ENCODE data around the gene IL12RB2.

Gene IL12RB2

GRCh38 chr1:67381154-67381553 lies 73.5 kb downstream of the IL12RB2 start:
- no peak for DNase-seq (ENCODE audit: low read depth, low spot score)
- no peak for TF ChIP-seq CTCF (IDR thresholded peaks at IDR 0.05; ENCODE audit: low read depth, low read length)
- in situ Hi-C loops (cut with HindIII; ENCODE audit: low sequenced_read_pairs) = no loop called here
- H3K4me3 ChIP-seq (ENCODE audit: low read depth, low read length) = no peak overlapping the region

- no peak for DNase-seq (ENCODE audit: low read depth, low spot score)
- in situ Hi-C loops (cut with HindIII; ENCODE audit: low sequenced_read_pairs) = no loop called here
- no peak overlapping the region for H3K4me3 ChIP-seq (ENCODE audit: low read depth, low read length)
- TF ChIP-seq CTCF (IDR thresholded peaks at IDR 0.05; ENCODE audit: low read depth, low read length) = no peak
Observed at GRCh38 chr1:67382292-67382691, 74.6 kb downstream of the IL12RB2 start.

- no peak for TF ChIP-seq CTCF (IDR thresholded peaks at IDR 0.05; ENCODE audit: low read depth, low read length)
- in situ Hi-C loops (cut with HindIII; ENCODE audit: low sequenced_read_pairs) = no loop called here
Observed at GRCh38 chr1:67383999-67384638, 76.4 kb downstream of the IL12RB2 start.

GRCh38 chr1:67390041-67390887 lies 82.6 kb downstream of the IL12RB2 start:
- peak; percentile 96 for DNase-seq (ENCODE audit: low read depth, low spot score)
- no peak overlapping the region for H3K4me3 ChIP-seq (ENCODE audit: low read depth, low read length)
- no peak for TF ChIP-seq CTCF (IDR thresholded peaks at IDR 0.05; ENCODE audit: low read depth, low read length)
- in situ Hi-C loops (cut with HindIII; ENCODE audit: low sequenced_read_pairs) = no loop called here

More at GRCh38 chr1:67383999-67384638, 76.4 kb downstream of the IL12RB2 start:
- no peak for DNase-seq (ENCODE audit: low read depth, low spot score)
- no peak overlapping the region for H3K4me3 ChIP-seq (ENCODE audit: low read depth, low read length)

GRCh38 chr1:67393240-67393639 lies 85.6 kb downstream of the IL12RB2 start:
- TF ChIP-seq CTCF (IDR thresholded peaks at IDR 0.05; ENCODE audit: low read depth, low read length) = no peak
- no peak overlapping the region for H3K4me3 ChIP-seq (ENCODE audit: low read depth, low read length)
- no peak for DNase-seq (ENCODE audit: low read depth, low spot score)
- in situ Hi-C loops (cut with HindIII; ENCODE audit: low sequenced_read_pairs) = no loop called here

GRCh38 chr1:67393737-67394136 lies 86.1 kb downstream of the IL12RB2 start:
- DNase-seq (ENCODE audit: low read depth, low spot score) = no peak
- in situ Hi-C loops (cut with HindIII; ENCODE audit: low sequenced_read_pairs) = no loop called here
- H3K4me3 ChIP-seq (ENCODE audit: low read depth, low read length) = no peak overlapping the region
- no peak for TF ChIP-seq CTCF (IDR thresholded peaks at IDR 0.05; ENCODE audit: low read depth, low read length)

Data from astrocyte of the spinal cord (primary cell).